ENCODE data around the gene BASP1.

- TF ChIP-seq POLR2A (IDR thresholded peaks at IDR 0.05) (no peak), CTCF (IDR thresholded peaks at IDR 0.05) (no peak)
Observed at GRCh38 chr5:17238521-17239041, 21.1 kb downstream of the BASP1 start.
